K562 (cell line): ENCODE data around the gene WDR20. TPM values are rescaled to one million over a fixed set of nuclear protein-coding genes. Genes with fewer than 3 reads are reported as not detected.

ENCODE experiments used
- AFF1 ChIP-seq, 2 experiments: fragments of 450-650 bp; IDR thresholded peaks; 2 replicates each; pipeline ENCODE4 v1.6.1; 2018; ENCODE audit warnings: mild to moderate bottlenecking in 2 of 2, low read depth in 1 of 2; ENCODE audit not compliant: partially characterized antibody in 2 of 2
- ARHGAP35 ChIP-seq: fragments of 450-650 bp; IDR thresholded peaks from 2 replicates; pipeline ENCODE4 v1.6.1; 2018; ENCODE audit not compliant: partially characterized antibody
- CBFA2T3 ChIP-seq: fragments of 450-650 bp; IDR thresholded peaks from 2 replicates; pipeline ENCODE4 v1.6.1; 2017
- CC2D1A ChIP-seq: fragments of 450-650 bp; IDR thresholded peaks from 2 replicates; pipeline ENCODE4 v1.6.1; 2017; ENCODE audit warnings: mild to moderate bottlenecking
- HNRNPL ChIP-seq: fragments of 200-400 bp; formaldehyde crosslinking; IDR thresholded peaks from 2 replicates; pipeline ENCODE4 v1.6.1; 2017; ENCODE audit warnings: low read depth, mild to moderate bottlenecking, low read length
- ID3 ChIP-seq, 2 experiments: fragments of 250-450 bp in 1 of 2; fragments of 450-650 bp in 1 of 2; sonication (Bioruptor Pico) in 1 of 2; IDR thresholded peaks; 2 replicates each; pipeline versions ENCODE4 v1.6.1 to v1.8.0; 2016 to 2021; ENCODE audit warnings: mild to moderate bottlenecking in 2 of 2, moderate library complexity in 2 of 2, missing compliant biosample characterization in 1 of 2, missing genetic modification characterization in 1 of 2
- MEF2D ChIP-seq: conservative IDR thresholded peaks from 2 replicates; pipeline ENCODE4 v1.6.1; 2016; ENCODE audit warnings: low read depth, missing genetic modification characterization, missing compliant biosample characterization
- NCOA4 ChIP-seq: fragments of 450-650 bp; IDR thresholded peaks from 2 replicates; pipeline ENCODE4 v1.6.1; 2018; ENCODE audit warnings: mild to moderate bottlenecking; ENCODE audit not compliant: partially characterized antibody
- PHB2 ChIP-seq: fragments of 450-650 bp; IDR thresholded peaks from 2 replicates; pipeline ENCODE4 v1.6.1; 2017; ENCODE audit warnings: low read depth
- PHF20 ChIP-seq: fragments of 450-650 bp; IDR thresholded peaks from 2 replicates; pipeline ENCODE4 v1.6.1; 2018; ENCODE audit not compliant: partially characterized antibody
- PHF8 ChIP-seq: fragments of 200-600 bp; sonication (generic); IDR thresholded peaks from 2 replicates; pipeline ENCODE4 v1.6.1; 2012; ENCODE audit warnings: mixed run types, mild to moderate bottlenecking, inconsistent platforms, low read length, moderate library complexity, borderline replicate concordance
- SLC30A9 ChIP-seq: fragments of 250-450 bp; sonication (Bioruptor Pico); IDR thresholded peaks from 2 replicates; pipeline ENCODE4 v1.8.0; 2022; ENCODE audit warnings: mild to moderate bottlenecking, moderate library complexity
- ZC3H8 ChIP-seq: fragments of 450-650 bp; IDR thresholded peaks from 2 replicates; pipeline ENCODE4 v1.6.1; 2017
- ZFP1 ChIP-seq: fragments of 450-650 bp; formaldehyde crosslinking; IDR thresholded peaks from 2 replicates; pipeline ENCODE4 v1.4.0; 2020; ENCODE audit warnings: mild to moderate bottlenecking, mixed read lengths
- ZFPM2 ChIP-seq: fragments of 250-450 bp; sonication (Bioruptor Pico); IDR thresholded peaks from 2 replicates; pipeline ENCODE4 v1.5.1; 2022; ENCODE audit warnings: mild to moderate bottlenecking
- ZNF133 ChIP-seq: fragments of 250-450 bp; sonication (Bioruptor Pico); IDR thresholded peaks from 2 replicates; pipeline ENCODE4 v1.4.0; 2020; ENCODE audit warnings: mild to moderate bottlenecking
- ZNF324 ChIP-seq: fragments of 250-450 bp; sonication (Bioruptor Pico); IDR thresholded peaks from 2 replicates; pipeline ENCODE4 v1.4.0; 2020; ENCODE audit warnings: mild to moderate bottlenecking
- ZNF445 ChIP-seq: fragments of 250-450 bp; sonication (Bioruptor Pico); IDR thresholded peaks from 2 replicates; pipeline ENCODE4 v1.4.0; 2020; ENCODE audit warnings: low read depth, mild to moderate bottlenecking, moderate library complexity
- ZNF830 ChIP-seq: fragments of 250-450 bp; sonication (Bioruptor Pico); IDR thresholded peaks from 2 replicates; pipeline ENCODE4 v1.5.0; 2021; ENCODE audit warnings: mild to moderate bottlenecking
- polyA plus RNA-seq, 8 experiments: library from polyadenylated mRNA; depleted of rRNA in 4 of 8; stranded (reverse) in 5 of 8; unstranded in 3 of 8; fragments of >200 nt; fragmentation: Nextera tagmentation in 2 of 8; fragmentation: Illumina TruSeq in 1 of 8; extraction: Ambion mirVana in 2 of 8; extraction: Trizol in 1 of 8; gene quantifications; 2 replicates each; pipeline versions ENCODE4 v1.2.1 to v1.2.3, GENCODE V29; 2011 to 2014; ENCODE audit warnings: inconsistent platforms in 1 of 8, missing spikeins in 1 of 8
- total RNA-seq, 7 experiments: library from RNA; depleted of rRNA in 6 of 7; stranded (reverse); fragments of >200 nt in 6 of 7; fragmentation: Illumina TruSeq in 2 of 7; extraction: Trizol in 2 of 7; gene quantifications; 2 replicates each; pipeline versions ENCODE4 v1.2.1 to v1.2.3, GENCODE V29; 2011 to 2021; ENCODE audit warnings: low replicate concordance in 1 of 7
- TF ChIP-seq, protein P1 (sequence below): fragments of 250-450 bp; sonication (Bioruptor Pico); IDR thresholded peaks from 2 replicates; pipeline ENCODE4 v1.5.0; 2022; ENCODE audit warnings: mild to moderate bottlenecking
- TF ChIP-seq, protein P2 (sequence below): sonication (generic); formaldehyde crosslinking; IDR thresholded peaks from 2 replicates; pipeline ENCODE4 v1.8.0; 2022; ENCODE audit warnings: mild to moderate bottlenecking, low read depth, missing genetic modification reagents

Gene WDR20
- total and polyA plus RNA-seq, 9 of the 15 experiments (the other 6 are each of a cell fraction or from before 2014, with no cell fraction given) = 7.0 to 15.3 (median 11.8) TPM

DNA sequence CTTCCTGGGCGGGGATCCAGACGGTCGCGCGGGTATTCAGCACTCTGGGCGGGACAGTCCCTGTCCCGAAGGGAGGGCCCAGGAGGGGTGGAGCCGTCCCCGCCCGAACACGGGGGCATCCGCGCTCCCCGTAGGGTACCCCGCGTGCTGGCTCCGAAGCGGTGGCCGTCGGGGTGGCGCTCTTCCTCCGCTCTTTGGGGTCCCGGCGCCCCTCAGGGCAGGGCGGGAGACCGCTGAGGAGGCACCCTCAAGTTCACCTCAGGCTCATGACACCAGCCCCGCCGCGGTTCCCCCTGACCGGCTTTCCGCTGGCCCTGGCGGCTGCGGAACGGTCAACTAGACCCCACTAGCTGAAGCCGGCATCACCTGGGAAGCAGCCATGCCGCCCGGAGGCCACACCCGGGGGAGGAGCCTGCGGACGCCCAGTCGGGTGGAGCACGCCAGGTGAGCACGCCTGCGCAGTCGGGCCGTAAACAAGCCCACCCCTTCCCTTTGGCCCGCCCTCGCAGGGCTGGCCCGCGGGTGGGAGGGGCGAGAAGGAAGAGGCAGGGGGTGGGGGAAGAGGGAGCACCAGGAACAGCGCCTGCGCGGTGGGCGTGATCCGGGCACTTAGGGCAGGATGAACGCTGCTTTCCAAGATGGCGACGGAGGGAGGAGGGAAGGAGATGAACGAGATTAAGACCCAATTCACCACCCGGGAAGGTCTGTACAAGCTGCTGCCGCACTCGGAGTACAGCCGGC, at the start of gene WDR20 (continued):
- no peak for TF ChIP-seq ID3 (CRISPR knock-in tag; IDR thresholded peaks at IDR 0.05)
- no peak for TF ChIP-seq ID3 (tag; IDR thresholded peaks at IDR 0.05)
- TF ChIP-seq SLC30A9 (CRISPR knock-in tag) = no peak
- no peak for TF ChIP-seq MEF2D
- no peak for TF ChIP-seq PHB2
- TF ChIP-seq ZFP1 = no peak
- TF ChIP-seq HNRNPL = no peak; the same call in 1 of the 2 replicates
- no peak for TF ChIP-seq NCOA4
- TF ChIP-seq ZNF133 (CRISPR knock-in tag) = no peak
- TF ChIP-seq, protein P1, sequence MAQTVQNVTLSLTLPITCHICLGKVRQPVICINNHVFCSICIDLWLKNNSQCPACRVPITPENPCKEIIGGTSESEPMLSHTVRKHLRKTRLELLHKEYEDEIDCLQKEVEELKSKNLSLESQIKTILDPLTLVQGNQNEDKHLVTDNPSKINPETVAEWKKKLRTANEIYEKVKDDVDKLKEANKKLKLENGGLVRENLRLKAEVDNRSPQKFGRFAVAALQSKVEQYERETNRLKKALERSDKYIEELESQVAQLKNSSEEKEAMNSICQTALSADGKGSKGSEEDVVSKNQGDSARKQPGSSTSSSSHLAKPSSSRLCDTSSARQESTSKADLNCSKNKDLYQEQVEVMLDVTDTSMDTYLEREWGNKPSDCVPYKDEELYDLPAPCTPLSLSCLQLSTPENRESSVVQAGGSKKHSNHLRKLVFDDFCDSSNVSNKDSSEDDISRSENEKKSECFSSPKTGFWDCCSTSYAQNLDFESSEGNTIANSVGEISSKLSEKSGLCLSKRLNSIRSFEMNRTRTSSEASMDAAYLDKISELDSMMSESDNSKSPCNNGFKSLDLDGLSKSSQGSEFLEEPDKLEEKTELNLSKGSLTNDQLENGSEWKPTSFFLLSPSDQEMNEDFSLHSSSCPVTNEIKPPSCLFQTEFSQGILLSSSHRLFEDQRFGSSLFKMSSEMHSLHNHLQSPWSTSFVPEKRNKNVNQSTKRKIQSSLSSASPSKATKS (CRISPR knock-in tag) = no peak
- TF ChIP-seq CC2D1A = no peak
- TF ChIP-seq ZNF324 = no peak
- TF ChIP-seq PHF20 = peak; percentile 21
- TF ChIP-seq CBFA2T3 = no peak
- TF ChIP-seq ARHGAP35 = no peak
- no peak for TF ChIP-seq ZNF830 (CRISPR knock-in tag)
- no peak for TF ChIP-seq ZNF445 (CRISPR knock-in tag)
- peak; percentile 48; the same call in 1 of the 2 replicates for TF ChIP-seq PHF8
- TF ChIP-seq, protein P2, sequence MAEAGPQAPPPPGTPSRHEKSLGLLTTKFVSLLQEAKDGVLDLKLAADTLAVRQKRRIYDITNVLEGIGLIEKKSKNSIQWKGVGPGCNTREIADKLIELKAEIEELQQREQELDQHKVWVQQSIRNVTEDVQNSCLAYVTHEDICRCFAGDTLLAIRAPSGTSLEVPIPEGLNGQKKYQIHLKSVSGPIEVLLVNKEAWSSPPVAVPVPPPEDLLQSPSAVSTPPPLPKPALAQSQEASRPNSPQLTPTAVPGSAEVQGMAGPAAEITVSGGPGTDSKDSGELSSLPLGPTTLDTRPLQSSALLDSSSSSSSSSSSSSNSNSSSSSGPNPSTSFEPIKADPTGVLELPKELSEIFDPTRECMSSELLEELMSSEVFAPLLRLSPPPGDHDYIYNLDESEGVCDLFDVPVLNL (CRISPR knock-in tag) = no peak
- no peak for TF ChIP-seq ZC3H8
- TF ChIP-seq AFF1 (IDR thresholded peaks at IDR 0.05; ENCODE audit: low read depth in 1 of 2, partially characterized antibody in 2 of 2) = no peak
- no peak for TF ChIP-seq ZFPM2 (CRISPR knock-in tag)
